HEK293 (cell line): ENCODE results near the gene DLX3.

Source experiments
- CTCF ChIA-PET: fragments of 350-600 bp; formaldehyde crosslinking; extraction: SDS; loops from one replicate; lab custom pipeline; 2021; ENCODE audit warnings: antibody characterized with exemption; lab: Yijun Ruan, JAX
- POLR2A ChIA-PET: fragments of 300-600 bp; formaldehyde crosslinking; extraction: SDS; loops from one replicate; lab custom pipeline; 2020; ENCODE audit warnings: antibody characterized with exemption, inconsistent platforms; lab: Yijun Ruan, JAX
- H3K27ac ChIP-seq: fragments of 200-500 bp; sonication (Bioruptor generic); 2 replicates; pipeline ENCODE4 v1.5.1; 2014; ENCODE audit warnings: low read depth, low read length, control low read depth, inconsistent platforms; ENCODE audit errors: extremely low read depth
- H3K36me3 ChIP-seq, 2 experiments: fragments of 200-500 bp in 1 of 2; sonication (Bioruptor generic) in 1 of 2; 1 replicate in 1 of 2; 2 replicates in 1 of 2; pipeline ENCODE4 v1.5.1; 2014 to 2017; ENCODE audit warnings: inconsistent platforms in 2 of 2, low read length in 2 of 2; ENCODE audit not compliant: control insufficient read depth in 2 of 2, insufficient read depth in 1 of 2
- H3K4me1 ChIP-seq: fragments of 200-500 bp; sonication (Bioruptor generic); 2 replicates; pipeline ENCODE4 v1.5.1; 2014; ENCODE audit warnings: mild to moderate bottlenecking, low read length, inconsistent platforms; ENCODE audit not compliant: control insufficient read depth, insufficient read depth
- H3K4me3 ChIP-seq: 2 replicates; pipeline ENCODE4 v1.5.1; 2011; ENCODE audit warnings: low read depth, mild to moderate bottlenecking, control low read depth, low read length, moderate library complexity
- H3K9me3 ChIP-seq: fragments of 200-500 bp; sonication (Bioruptor generic); 2 replicates; pipeline ENCODE4 v1.5.1; 2014; ENCODE audit warnings: low read depth, low read length, inconsistent platforms; ENCODE audit not compliant: control insufficient read depth, insufficient read depth
- EGR2 ChIP-seq: fragments of 450-650 bp; formaldehyde crosslinking; IDR thresholded peaks from 2 replicates; pipeline ENCODE4 v1.5.1; 2016; ENCODE audit warnings: low read depth, missing biosample characterization, missing genetic modification characterization
- OVOL3 ChIP-seq: fragments of 450-650 bp; formaldehyde crosslinking; IDR thresholded peaks from 2 replicates; pipeline ENCODE4 v1.5.1; 2016; ENCODE audit warnings: missing biosample characterization, missing genetic modification characterization
- TRIM28 ChIP-seq: IDR thresholded peaks from 2 replicates; pipeline ENCODE4 v1.6.1; 2011; ENCODE audit warnings: low read length, control low read depth, borderline replicate concordance
- ZBTB21 ChIP-seq: fragments of 450-650 bp; formaldehyde crosslinking; IDR thresholded peaks from 2 replicates; pipeline ENCODE4 v1.5.1; 2017; ENCODE audit warnings: missing biosample characterization, missing genetic modification characterization
- ZFHX2 ChIP-seq: fragments of 450-650 bp; formaldehyde crosslinking; conservative IDR thresholded peaks from 2 replicates; pipeline ENCODE4 v1.5.1; 2016; ENCODE audit warnings: missing biosample characterization, missing genetic modification characterization
- ZNF138 ChIP-seq: fragments of 450-650 bp; formaldehyde crosslinking; IDR thresholded peaks from 2 replicates; pipeline ENCODE4 v1.5.1; 2016; ENCODE audit warnings: missing biosample characterization, missing genetic modification characterization, borderline replicate concordance
- ZNF221 ChIP-seq: fragments of 450-650 bp; formaldehyde crosslinking; IDR thresholded peaks from 2 replicates; pipeline ENCODE4 v1.5.1; 2017; ENCODE audit warnings: missing biosample characterization, missing genetic modification characterization, borderline replicate concordance
- ZNF48 ChIP-seq: fragments of 450-650 bp; formaldehyde crosslinking; IDR thresholded peaks from 2 replicates; pipeline ENCODE4 v1.5.1; 2016; ENCODE audit warnings: missing biosample characterization, missing genetic modification characterization
- ZNF600 ChIP-seq: fragments of 450-650 bp; formaldehyde crosslinking; IDR thresholded peaks from 2 replicates; pipeline ENCODE4 v1.5.1; 2016; ENCODE audit warnings: missing biosample characterization, missing genetic modification characterization
- ZNF624 ChIP-seq: fragments of 450-650 bp; formaldehyde crosslinking; IDR thresholded peaks from 2 replicates; pipeline ENCODE4 v1.5.1; 2017; ENCODE audit warnings: missing biosample characterization, missing genetic modification characterization
- ZNF664 ChIP-seq: fragments of 450-650 bp; formaldehyde crosslinking; IDR thresholded peaks from 2 replicates; pipeline ENCODE4 v1.5.1; 2016; ENCODE audit warnings: missing biosample characterization, missing genetic modification characterization
- ZXDB ChIP-seq: fragments of 450-650 bp; formaldehyde crosslinking; IDR thresholded peaks from 2 replicates; pipeline ENCODE4 v1.5.1; 2016; ENCODE audit warnings: missing biosample characterization, missing genetic modification characterization
- TF ChIP-seq, protein P1 (sequence below): fragments of 450-650 bp; formaldehyde crosslinking; IDR thresholded peaks from 2 replicates; pipeline ENCODE4 v1.5.1; 2016; ENCODE audit warnings: missing biosample characterization, missing genetic modification characterization
- TF ChIP-seq, protein P2 (sequence below): fragments of 450-650 bp; formaldehyde crosslinking; IDR thresholded peaks from 2 replicates; pipeline ENCODE4 v1.5.1; 2016; ENCODE audit warnings: missing biosample characterization, missing genetic modification characterization
- TF ChIP-seq, protein P3 (sequence below): fragments of 450-650 bp; IDR thresholded peaks from 2 replicates; pipeline ENCODE4 v1.5.1; 2018; ENCODE audit warnings: missing biosample characterization, missing genetic modification characterization
- TF ChIP-seq, protein P4 (sequence below): fragments of 450-650 bp; formaldehyde crosslinking; IDR thresholded peaks from 2 replicates; pipeline ENCODE4 v1.5.1; 2016; ENCODE audit warnings: missing biosample characterization, missing genetic modification characterization
- TF ChIP-seq, protein P5 (sequence below): fragments of 450-650 bp; formaldehyde crosslinking; IDR thresholded peaks from 2 replicates; pipeline ENCODE4 v1.5.1; 2016; ENCODE audit warnings: missing biosample characterization, missing genetic modification characterization
- TF ChIP-seq, protein P6 (sequence below): fragments of 450-650 bp; formaldehyde crosslinking; IDR thresholded peaks from 2 replicates; pipeline ENCODE4 v1.5.1; 2016; ENCODE audit warnings: missing biosample characterization, missing genetic modification characterization

The DLX3 gene

DNA sequence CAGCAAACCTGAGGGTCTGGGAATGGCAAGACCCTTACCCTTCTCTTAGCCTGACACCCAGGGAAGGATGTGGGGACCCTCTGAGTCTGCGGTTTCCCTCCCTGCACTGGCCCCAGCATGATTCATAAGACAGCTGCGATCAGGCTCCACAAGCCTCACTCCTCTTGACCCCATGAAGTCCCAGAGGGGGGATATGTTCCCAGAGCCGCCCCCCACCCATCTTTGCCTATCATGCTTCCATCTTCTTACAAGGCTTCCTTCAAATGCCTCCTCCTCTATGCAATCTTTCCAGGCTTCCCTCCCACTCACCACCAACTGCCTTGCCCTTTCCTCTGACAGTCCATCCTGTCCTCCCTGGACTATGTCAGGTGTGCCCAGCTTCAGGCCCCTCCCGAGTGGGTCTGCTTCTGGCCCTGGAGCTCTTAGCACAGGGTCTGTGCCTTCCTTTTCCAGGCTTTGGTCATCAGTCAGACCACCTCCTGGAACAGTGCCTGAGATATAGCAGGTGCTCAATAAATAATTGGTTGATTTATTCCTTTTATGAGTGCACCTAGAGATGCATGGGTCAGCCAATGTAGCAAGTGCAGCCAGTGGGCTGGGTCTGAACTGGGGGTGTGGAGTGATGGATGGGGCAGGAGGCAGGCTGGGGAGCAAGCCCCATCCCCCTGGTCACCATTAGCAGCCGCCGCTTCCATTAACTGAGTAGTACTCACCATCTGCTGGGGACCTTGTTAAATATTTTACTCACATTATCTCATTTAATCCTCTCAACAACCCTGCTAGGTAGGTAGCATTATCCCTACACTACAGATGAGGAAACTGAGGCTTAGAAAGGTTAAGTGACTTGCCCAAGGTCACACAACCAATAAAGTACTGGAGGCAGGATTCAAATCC is 8.4 kb downstream of the DLX3 start:
- no peaks in the 10 kb centered on the region for H3K9me3 ChIP-seq
- POLR2A ChIA-PET: interaction anchor here (0.5 kb wide), 1 partner anchor 19 kb away, joined by 3 read pairs; no protein-coding TSS in a partner anchor
- no peaks in the 10 kb centered on the region; the same call in 1 of the 2 replicates for H3K4me1 ChIP-seq
- H3K4me3 ChIP-seq: no peak overlapping the region
- TF ChIP-seq EGR2 (tag by site-specific recombination) (peak; percentile 59), ZNF664 (tag by site-specific recombination) (peak; percentile 97), ZBTB21 (tag by site-specific recombination) (no peak), ZFHX2 (peak; percentile 65)
- CTCF ChIA-PET: interaction anchor here (0.7 to 7.9 kb wide), 7 partner anchors 8 to 430 kb away, joined by 3 to 67 read pairs (median 4); partner anchors contain the start of gene DLX3
- no peaks in the 10 kb centered on the region for H3K36me3 ChIP-seq
- no peak overlapping the region for H3K27ac ChIP-seq

DNA sequence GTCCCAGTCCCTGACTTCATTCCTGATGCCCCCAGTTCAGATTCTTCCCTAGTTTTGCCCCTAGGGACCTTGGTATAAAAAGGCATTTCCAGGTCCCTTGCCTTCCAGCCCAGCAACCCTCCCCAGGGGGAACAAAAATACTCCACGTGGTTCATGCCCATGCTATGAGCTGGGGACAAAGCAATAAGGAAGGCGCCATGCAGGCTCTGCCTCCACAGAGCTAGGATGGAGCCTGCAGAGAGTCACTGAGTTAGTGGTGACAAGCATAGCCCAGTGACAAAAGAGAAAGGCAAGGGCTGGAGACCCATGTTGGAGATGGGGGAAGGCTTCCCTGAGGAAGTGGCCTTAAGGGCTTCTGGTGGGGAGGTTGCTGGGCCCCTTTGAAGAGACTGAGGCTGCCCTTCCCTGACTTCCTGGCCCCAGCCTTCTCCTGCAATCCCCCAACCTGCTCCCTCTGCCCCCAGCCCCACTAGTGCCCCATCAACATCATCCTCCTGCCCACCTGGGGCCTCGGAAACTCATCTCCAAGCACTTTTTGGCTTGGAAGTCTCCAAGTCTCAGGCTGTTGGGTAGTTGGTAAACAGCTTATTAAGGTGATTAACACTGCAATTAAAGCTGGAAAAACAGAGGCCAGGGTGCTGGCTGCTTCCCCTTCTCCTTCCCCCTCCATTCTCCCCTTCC is 9.6 kb downstream of the DLX3 start:
- peaks cover 2% of the 10 kb centered on the region; the same call in 1 of the 2 replicates for H3K4me1 ChIP-seq
- no peak overlapping the region for H3K27ac ChIP-seq
- no peak overlapping the region for H3K4me3 ChIP-seq
- H3K36me3 ChIP-seq: no peaks in the 10 kb centered on the region
- POLR2A ChIA-PET: no interaction called here
- CTCF ChIA-PET: interaction anchor here (0.6 to 7.9 kb wide), 6 partner anchors 9 to 102 kb away, joined by 3 to 67 read pairs (median 4); partner anchors contain the start of gene DLX3
- H3K9me3 ChIP-seq: no peaks in the 10 kb centered on the region
- TF ChIP-seq, protein P1, sequence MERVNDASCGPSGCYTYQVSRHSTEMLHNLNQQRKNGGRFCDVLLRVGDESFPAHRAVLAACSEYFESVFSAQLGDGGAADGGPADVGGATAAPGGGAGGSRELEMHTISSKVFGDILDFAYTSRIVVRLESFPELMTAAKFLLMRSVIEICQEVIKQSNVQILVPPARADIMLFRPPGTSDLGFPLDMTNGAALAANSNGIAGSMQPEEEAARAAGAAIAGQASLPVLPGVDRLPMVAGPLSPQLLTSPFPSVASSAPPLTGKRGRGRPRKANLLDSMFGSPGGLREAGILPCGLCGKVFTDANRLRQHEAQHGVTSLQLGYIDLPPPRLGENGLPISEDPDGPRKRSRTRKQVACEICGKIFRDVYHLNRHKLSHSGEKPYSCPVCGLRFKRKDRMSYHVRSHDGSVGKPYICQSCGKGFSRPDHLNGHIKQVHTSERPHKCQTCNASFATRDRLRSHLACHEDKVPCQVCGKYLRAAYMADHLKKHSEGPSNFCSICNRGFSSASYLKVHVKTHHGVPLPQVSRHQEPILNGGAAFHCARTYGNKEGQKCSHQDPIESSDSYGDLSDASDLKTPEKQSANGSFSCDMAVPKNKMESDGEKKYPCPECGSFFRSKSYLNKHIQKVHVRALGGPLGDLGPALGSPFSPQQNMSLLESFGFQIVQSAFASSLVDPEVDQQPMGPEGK (tag by site-specific recombination): 0 out of 2 replicates have a peak, but pooled peaks have one; percentile 16
- TF ChIP-seq ZNF600 (peak; percentile 86), OVOL3 (tag by site-specific recombination) (no peak), ZXDB (no peak), ZNF221 (tag by site-specific recombination) (no peak)
- TF ChIP-seq, protein P2, sequence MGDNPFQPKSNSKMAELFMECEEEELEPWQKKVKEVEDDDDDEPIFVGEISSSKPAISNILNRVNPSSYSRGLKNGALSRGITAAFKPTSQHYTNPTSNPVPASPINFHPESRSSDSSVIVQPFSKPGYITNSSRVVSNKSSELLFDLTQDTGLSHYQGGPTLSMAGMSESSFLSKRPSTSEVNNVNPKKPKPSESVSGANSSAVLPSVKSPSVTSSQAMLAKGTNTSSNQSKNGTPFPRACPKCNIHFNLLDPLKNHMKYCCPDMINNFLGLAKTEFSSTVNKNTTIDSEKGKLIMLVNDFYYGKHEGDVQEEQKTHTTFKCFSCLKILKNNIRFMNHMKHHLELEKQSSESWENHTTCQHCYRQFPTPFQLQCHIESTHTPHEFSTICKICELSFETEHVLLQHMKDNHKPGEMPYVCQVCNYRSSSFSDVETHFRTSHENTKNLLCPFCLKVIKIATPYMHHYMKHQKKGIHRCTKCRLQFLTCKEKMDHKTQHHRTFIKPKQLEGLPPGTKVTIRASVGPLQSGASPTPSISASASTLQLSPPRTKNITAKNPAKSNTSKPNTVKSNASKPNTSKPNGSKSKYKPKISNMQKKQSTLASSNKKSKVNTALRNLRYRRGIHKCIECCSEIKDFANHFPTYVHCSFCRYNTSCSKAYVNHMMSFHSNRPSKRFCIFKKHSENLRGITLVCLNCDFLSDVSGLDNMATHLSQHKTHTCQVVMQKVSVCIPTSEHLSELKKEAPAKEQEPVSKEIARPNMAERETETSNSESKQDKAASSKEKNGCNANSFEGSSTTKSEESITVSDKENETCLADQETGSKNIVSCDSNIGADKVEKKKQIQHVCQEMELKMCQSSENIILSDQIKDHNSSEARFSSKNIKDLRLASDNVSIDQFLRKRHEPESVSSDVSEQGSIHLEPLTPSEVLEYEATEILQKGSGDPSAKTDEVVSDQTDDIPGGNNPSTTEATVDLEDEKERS (tag by site-specific recombination): no peak
- TF ChIP-seq, all 188 proteins: peak for 2

DNA sequence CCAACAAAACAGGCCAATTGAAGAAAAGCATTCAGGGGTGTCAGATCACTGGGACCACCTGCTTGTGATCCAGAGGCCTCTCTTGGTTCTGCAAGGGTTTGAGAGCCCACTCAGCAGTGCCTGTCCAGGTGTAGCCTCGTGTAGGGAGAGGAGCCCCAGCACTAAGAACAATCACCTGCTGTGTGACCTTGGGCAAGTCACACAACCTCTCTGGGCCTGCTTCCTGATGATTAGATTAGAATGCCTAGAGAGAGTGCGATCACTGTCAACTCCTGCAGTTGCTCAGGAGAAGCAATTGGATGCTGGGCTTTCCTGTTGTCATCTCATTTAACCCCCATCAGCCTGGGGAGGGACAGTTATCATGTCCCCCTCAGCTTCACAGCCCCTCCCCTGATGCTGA is 10.2 kb downstream of the DLX3 start:
- Histone ChIP-seq H3K36me3 (no peaks in the 10 kb centered on the region), H3K4me3 (no peak overlapping the region), H3K9me3 (no peaks in the 10 kb centered on the region), H3K4me1 (peaks cover 3% of the 10 kb centered on the region; the same call in 1 of the 2 replicates), H3K27ac (no peak overlapping the region)
- CTCF ChIA-PET: interaction anchor here (0.8 to 5.9 kb wide), 7 partner anchors 9 to 123 kb away, joined by 3 to 61 read pairs (median 5); partner anchors contain the start of gene DLX3
- POLR2A ChIA-PET: no interaction called here
- TF ChIP-seq, protein P3, sequence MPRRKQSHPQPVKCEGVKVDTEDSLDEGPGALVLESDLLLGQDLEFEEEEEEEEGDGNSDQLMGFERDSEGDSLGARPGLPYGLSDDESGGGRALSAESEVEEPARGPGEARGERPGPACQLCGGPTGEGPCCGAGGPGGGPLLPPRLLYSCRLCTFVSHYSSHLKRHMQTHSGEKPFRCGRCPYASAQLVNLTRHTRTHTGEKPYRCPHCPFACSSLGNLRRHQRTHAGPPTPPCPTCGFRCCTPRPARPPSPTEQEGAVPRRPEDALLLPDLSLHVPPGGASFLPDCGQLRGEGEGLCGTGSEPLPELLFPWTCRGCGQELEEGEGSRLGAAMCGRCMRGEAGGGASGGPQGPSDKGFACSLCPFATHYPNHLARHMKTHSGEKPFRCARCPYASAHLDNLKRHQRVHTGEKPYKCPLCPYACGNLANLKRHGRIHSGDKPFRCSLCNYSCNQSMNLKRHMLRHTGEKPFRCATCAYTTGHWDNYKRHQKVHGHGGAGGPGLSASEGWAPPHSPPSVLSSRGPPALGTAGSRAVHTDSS (tag by site-specific recombination): no peak
- TF ChIP-seq ZNF624: no peak
- TF ChIP-seq, protein P4, sequence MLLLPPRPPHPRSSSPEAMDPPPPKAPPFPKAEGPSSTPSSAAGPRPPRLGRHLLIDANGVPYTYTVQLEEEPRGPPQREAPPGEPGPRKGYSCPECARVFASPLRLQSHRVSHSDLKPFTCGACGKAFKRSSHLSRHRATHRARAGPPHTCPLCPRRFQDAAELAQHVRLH (tag by site-specific recombination): peak; percentile 39; the same call in 1 of the 2 replicates
- TF ChIP-seq TRIM28: no peak
- TF ChIP-seq ZNF664 (tag by site-specific recombination): peak; percentile 84; the same call in 1 of the 2 replicates
- TF ChIP-seq ZNF138 (tag by site-specific recombination): no peak
- TF ChIP-seq, protein P5, sequence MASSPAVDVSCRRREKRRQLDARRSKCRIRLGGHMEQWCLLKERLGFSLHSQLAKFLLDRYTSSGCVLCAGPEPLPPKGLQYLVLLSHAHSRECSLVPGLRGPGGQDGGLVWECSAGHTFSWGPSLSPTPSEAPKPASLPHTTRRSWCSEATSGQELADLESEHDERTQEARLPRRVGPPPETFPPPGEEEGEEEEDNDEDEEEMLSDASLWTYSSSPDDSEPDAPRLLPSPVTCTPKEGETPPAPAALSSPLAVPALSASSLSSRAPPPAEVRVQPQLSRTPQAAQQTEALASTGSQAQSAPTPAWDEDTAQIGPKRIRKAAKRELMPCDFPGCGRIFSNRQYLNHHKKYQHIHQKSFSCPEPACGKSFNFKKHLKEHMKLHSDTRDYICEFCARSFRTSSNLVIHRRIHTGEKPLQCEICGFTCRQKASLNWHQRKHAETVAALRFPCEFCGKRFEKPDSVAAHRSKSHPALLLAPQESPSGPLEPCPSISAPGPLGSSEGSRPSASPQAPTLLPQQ (tag by site-specific recombination): no peak
- TF ChIP-seq, protein P6, sequence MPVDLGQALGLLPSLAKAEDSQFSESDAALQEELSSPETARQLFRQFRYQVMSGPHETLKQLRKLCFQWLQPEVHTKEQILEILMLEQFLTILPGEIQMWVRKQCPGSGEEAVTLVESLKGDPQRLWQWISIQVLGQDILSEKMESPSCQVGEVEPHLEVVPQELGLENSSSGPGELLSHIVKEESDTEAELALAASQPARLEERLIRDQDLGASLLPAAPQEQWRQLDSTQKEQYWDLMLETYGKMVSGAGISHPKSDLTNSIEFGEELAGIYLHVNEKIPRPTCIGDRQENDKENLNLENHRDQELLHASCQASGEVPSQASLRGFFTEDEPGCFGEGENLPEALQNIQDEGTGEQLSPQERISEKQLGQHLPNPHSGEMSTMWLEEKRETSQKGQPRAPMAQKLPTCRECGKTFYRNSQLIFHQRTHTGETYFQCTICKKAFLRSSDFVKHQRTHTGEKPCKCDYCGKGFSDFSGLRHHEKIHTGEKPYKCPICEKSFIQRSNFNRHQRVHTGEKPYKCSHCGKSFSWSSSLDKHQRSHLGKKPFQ (tag by site-specific recombination): no peak
- TF ChIP-seq ZNF48 (tag by site-specific recombination): no peak
